ENCODE results near the gene CASP5.
"Not testable (repeated sequence)": the region's sequence is repeated elsewhere in the genome, so short reads cannot be mapped to it uniquely, and the experiment has no call there.

Gene CASP5

DNA sequence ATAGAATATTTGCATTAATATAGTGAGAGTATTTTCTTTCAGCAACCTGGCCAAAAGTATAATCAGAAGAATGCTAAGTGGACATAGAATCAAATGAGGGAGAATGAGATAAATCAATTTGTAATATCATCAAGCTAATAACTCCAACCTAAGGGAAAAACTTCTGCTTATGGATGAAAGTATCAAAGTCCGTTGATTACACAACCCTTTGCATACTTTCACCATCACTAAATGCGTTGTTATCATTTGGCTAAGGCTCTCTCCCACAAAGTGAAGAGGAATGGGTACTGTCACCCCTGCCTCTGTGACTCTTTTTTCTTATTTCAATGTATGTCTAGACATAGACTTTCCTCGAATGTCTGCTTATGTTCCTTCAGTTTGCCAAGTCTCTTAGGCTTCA is 38.2 kb downstream of the CASP5 start:
- DNase-seq (ENCODE audit: low read depth): no peak
- TF ChIP-seq, protein P1, sequence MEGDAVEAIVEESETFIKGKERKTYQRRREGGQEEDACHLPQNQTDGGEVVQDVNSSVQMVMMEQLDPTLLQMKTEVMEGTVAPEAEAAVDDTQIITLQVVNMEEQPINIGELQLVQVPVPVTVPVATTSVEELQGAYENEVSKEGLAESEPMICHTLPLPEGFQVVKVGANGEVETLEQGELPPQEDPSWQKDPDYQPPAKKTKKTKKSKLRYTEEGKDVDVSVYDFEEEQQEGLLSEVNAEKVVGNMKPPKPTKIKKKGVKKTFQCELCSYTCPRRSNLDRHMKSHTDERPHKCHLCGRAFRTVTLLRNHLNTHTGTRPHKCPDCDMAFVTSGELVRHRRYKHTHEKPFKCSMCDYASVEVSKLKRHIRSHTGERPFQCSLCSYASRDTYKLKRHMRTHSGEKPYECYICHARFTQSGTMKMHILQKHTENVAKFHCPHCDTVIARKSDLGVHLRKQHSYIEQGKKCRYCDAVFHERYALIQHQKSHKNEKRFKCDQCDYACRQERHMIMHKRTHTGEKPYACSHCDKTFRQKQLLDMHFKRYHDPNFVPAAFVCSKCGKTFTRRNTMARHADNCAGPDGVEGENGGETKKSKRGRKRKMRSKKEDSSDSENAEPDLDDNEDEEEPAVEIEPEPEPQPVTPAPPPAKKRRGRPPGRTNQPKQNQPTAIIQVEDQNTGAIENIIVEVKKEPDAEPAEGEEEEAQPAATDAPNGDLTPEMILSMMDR (IDR thresholded peaks at IDR 0.05; ENCODE audit: low read depth, low read length, missing control alignments): no peak
- no peak overlapping the region for H3K4me3 ChIP-seq (ENCODE audit: low read depth, low read length)

DNA sequence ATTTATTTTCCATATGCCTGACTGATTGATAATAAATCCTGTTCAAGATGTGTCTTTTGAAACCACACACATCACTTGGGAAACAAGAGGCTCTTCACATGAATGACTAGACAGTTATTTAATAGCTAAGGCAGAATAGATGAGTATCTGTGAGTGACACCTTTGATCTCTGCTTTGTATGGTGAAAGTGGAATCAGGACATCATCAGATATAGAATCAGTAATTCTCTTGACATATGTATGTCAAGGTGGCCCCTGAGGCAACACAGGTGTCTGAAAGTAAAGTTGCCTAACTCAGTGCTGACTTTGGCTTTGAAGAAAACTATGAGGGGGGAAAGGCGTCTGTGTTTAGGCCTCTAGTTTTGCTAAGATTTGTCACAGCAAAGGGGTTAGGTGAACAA is 43.1 kb downstream of the CASP5 start:
- TF ChIP-seq, protein P1 (IDR thresholded peaks at IDR 0.05; ENCODE audit: low read depth, low read length, missing control alignments): no peak
- no peak for DNase-seq (ENCODE audit: low read depth)
- no peak overlapping the region for H3K4me3 ChIP-seq (ENCODE audit: low read depth, low read length)

DNA sequence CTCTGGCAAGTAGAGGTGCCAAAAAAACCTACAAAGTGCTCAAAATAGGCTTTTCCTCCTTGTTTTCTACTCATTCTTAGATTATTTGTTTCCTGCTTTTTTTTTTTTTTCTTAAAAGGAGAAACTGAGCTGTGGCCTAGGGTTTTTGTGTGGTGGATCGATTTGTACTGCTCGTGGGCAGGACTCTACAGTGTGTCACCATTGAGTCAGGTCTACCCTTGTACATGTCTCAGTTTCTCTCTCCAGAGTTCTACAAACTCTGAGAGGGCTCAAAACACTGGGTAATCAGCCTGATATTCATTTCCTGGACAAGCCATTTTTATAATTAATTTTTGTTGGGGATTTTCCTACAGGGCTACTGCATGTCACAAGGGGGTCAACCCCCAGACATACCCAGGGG is 49.4 kb downstream of the CASP5 start:
- TF ChIP-seq, protein P1 (IDR thresholded peaks at IDR 0.05; ENCODE audit: low read depth, low read length, missing control alignments): no peak
- no peak overlapping the region for H3K4me3 ChIP-seq (ENCODE audit: low read depth, low read length)
- no peak for DNase-seq (ENCODE audit: low read depth)

DNA sequence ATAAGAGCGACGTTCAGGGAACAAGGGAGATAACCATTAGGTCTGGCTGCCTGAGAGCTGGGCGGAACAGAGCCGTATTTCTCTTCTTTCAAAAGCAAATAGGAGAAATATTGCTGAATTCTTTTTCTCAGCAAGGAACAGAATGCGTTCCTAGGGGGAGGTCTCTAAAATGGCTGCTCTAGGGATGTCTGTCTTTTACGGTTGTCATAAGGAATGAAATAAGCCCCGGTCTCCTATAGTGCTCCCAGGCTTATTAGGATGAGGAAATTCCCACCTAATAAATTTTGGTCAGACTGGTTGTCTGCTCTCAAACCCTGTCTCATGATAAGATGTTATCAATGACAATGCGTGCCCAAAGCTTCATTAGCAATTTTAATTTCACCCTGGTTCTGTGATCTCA is 50.0 kb downstream of the CASP5 start:
- DNase-seq (ENCODE audit: low read depth); H3K4me3 ChIP-seq (ENCODE audit: low read depth, low read length): not testable (repeated sequence)

DNA sequence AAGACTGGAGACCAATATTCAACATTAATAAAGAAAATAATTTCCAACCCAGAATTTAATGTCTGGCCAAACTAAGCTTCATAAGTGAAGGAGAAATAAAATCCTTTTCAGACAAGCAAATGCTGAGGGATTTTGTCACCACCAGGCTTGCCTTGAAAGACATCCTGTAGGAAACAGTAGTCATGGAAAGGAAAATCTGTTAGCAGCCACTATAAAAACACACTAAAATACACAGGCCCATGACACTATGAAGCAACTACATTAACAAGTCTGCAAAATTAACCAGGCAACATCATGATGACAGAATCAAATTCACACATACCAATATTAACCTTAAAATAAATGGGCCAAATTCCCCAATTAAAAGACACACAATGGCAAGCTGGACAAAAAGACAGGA is 52.2 kb downstream of the CASP5 start:
- no peak for DNase-seq (ENCODE audit: low read depth)
- TF ChIP-seq, protein P1 (IDR thresholded peaks at IDR 0.05; ENCODE audit: low read depth, low read length, missing control alignments): no peak
- no peak overlapping the region for H3K4me3 ChIP-seq (ENCODE audit: low read depth, low read length)

DNA sequence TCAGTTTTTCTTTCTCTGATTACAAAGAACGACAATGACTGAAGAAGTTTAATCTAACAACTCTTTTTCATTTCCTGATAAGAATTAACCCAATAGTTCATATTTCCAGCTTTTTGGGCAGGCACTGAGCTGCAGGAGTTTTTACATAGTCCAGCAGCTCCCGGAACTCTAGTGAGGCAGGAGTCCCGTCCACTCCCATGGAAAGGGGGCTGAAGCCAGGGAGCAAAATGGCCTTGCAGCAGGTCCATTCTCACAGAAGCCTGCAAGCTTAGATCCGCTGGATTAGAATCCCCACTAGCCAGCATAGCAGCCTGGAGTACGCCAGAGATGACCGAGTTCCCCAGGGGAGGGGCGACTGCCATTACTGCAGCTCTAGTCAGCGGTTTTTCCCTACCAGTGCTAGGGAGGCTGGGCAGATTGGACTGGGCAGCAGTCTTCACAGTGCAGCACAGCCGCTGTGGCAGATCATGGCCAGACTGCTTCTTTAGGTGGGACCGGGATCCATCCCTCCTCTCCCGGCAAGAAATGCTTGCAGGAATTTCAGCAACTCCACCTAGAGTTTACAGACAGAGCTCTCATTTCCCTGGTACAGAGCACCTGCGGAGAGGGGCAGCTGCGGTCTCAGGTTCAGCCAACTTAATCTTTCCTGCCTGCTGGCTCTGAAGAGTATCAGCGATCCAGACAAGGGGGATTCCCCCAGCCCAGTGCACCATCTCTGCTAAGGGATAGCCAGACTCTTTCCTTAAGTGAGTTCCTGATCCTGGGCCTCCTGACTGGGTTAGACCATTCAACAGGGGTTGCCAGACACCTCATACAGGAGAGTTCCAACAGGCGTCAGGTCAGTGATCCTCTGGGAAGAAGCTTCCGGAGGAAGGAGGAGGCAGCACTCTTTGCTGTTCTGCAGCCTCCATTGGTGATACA is 53.9 kb downstream of the CASP5 start:
- peak overlapping the region; percentile 58; the same call in 1 of the 2 replicates for H3K4me3 ChIP-seq (ENCODE audit: low read depth, low read length)

DNA sequence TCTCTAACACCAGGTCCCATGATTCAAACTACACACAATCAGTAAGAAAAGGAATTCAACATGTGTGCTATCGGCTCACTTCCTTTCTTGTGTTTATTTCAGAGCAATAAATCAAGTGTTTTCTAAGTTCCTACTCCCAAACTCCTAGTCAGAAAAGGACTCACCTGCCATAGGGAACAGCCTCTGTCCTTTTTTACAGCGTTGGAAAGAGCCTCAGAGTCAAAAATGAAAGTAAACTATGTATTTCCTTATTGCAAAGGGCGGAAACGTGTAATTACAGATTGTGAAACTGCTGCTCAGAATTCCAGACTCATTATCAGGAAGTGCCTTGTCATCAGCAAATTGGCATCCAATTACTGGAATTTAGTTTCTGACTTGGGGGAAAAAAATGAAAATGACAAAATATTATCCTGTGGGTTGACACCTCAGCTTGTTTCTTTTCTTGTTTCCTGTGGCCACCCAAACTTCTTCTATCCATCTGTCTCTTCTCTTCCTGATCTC is 54.6 kb downstream of the CASP5 start, which contains the start of gene CASP4:
TSS of gene CASP4 (minus strand) at position 220 of the 501 bp plus-strand sequence. CDS start at position 171, 49 bp downstream.
- H3K4me3 ChIP-seq (ENCODE audit: low read depth, low read length): peak within 1 kb of the TSS; percentile 58
- TF ChIP-seq, protein P1 (IDR thresholded peaks at IDR 0.05; ENCODE audit: low read depth, low read length, missing control alignments): no peak
- DNase-seq (ENCODE audit: low read depth): peak; percentile 25

More for the DNA sequence above, 53.9 kb downstream of the CASP5 start:
- TF ChIP-seq, protein P1 (IDR thresholded peaks at IDR 0.05; ENCODE audit: low read depth, low read length, missing control alignments): no peak
- no peak for DNase-seq (ENCODE audit: low read depth)
